ENCODE results near the gene COL2A1. TPM values are rescaled to one million over a fixed set of nuclear protein-coding genes. Genes with fewer than 3 reads are reported as not detected.

Gene COL2A1
- total and polyA plus RNA-seq, 8 donors = 0.06 to 91.3 (median 71.0) TPM; not detected in 1

DNA sequence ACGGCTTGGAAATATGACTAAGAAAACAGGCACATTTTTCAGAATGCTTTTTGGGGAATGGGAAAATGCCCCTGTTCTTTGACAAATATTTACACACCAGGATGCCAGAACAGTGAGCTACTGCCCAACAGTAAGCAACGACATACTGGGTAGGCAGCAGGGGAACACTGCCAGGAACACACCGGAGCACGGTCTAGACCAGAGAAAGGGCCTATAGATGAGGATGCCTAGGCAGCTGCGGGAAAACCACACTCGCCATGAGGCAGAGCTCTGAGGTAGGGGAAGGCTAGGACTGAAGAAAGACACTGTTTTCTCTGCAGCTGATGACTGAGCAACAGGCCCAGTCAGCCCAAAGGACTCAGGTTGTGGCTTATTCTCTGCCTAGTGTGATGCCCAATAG, 45.9 kb upstream of the COL2A1 start:
- Histone ChIP-seq H3K36me3 (peaks cover 3 to 55% of the 10 kb centered on the region in 2 donors), H3K4me3 (no peak overlapping the region), H3K9me3 (no peaks in the 10 kb centered on the region), H3K27me3 (no peaks in the 10 kb centered on the region), H3K4me1 (no peaks in the 10 kb centered on the region), H3K27ac (no peak overlapping the region)
- intact Hi-C loops (cut with DNase I) = no loop called here
- TF ChIP-seq, protein P1, sequence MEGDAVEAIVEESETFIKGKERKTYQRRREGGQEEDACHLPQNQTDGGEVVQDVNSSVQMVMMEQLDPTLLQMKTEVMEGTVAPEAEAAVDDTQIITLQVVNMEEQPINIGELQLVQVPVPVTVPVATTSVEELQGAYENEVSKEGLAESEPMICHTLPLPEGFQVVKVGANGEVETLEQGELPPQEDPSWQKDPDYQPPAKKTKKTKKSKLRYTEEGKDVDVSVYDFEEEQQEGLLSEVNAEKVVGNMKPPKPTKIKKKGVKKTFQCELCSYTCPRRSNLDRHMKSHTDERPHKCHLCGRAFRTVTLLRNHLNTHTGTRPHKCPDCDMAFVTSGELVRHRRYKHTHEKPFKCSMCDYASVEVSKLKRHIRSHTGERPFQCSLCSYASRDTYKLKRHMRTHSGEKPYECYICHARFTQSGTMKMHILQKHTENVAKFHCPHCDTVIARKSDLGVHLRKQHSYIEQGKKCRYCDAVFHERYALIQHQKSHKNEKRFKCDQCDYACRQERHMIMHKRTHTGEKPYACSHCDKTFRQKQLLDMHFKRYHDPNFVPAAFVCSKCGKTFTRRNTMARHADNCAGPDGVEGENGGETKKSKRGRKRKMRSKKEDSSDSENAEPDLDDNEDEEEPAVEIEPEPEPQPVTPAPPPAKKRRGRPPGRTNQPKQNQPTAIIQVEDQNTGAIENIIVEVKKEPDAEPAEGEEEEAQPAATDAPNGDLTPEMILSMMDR (IDR thresholded peaks at IDR 0.05) = no peak
- DNase-seq (no peak), ATAC-seq (no peak)

- ATAC-seq = no peak
- Histone ChIP-seq H3K27ac (no peak overlapping the region), H3K4me1 (no peaks in the 10 kb centered on the region), H3K36me3 (peaks cover 3 to 80% of the 10 kb centered on the region in 2 donors), H3K9me3 (no peaks in the 10 kb centered on the region), H3K27me3 (no peaks in the 10 kb centered on the region), H3K4me3 (no peak overlapping the region)
- TF ChIP-seq, protein P1 (IDR thresholded peaks at IDR 0.05) = no peak
- no peak for DNase-seq
- intact Hi-C loops (cut with DNase I) = no loop called here
These were observed 41.8 kb upstream of the COL2A1 start for GRCh38 chr12:48045965-48046518.

DNA sequence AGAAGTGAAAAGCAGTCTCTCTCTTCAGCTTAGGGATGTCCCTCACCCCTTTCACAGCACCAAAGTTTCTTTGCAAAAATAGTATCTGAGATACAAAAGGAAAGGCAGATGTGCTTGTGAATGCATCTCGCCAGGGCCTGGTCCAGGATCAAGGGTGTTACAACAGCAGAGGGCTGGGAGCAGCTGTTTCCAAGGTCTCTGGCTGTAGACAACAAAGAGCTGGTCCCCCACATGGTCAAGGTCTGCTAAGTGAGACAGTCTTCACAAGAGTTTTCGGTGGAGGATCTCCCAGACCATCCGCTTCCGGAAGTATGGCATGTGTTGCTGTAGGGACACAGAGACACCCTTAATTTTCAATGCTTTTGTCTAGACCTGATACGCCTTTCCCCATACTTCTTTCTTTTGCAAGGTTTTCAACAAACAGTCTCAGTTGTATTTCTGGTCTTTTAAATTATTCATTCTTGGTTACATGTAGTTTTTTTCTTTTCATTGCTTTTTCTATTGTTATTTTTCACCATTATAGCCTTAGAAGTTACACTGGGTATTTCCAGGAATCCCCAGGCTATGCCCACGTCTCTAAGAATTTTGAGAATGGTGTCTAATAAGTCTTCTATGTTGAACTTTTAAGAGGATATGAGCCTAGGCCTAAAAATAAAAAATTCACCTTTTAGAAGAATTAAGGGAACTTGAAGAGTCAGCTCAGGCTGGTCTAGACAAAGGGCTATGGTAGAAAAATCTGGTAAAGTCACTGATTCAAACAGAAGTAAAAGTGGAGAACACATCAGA, 41.0 kb upstream of the COL2A1 start:
- ATAC-seq = no peak

GRCh38 chr12:48044396-48044795, 40.1 kb upstream of the COL2A1 start:
- Histone ChIP-seq H3K27ac (no peak overlapping the region), H3K9me3 (no peaks in the 10 kb centered on the region), H3K36me3 (peaks cover 3 to 72% of the 10 kb centered on the region in 2 donors), H3K4me1 (no peaks in the 10 kb centered on the region), H3K4me3 (no peak overlapping the region), H3K27me3 (no peaks in the 10 kb centered on the region)
- DNase-seq (no peak), ATAC-seq (no peak)
- intact Hi-C loops (cut with DNase I) = no loop called here
- TF ChIP-seq, protein P1 (IDR thresholded peaks at IDR 0.05) = no peak

More for the DNA sequence above, 41.0 kb upstream of the COL2A1 start:
- Histone ChIP-seq H3K4me1 (no peaks in the 10 kb centered on the region), H3K9me3 (no peaks in the 10 kb centered on the region), H3K27me3 (no peaks in the 10 kb centered on the region), H3K27ac (no peak overlapping the region), H3K36me3 (peaks cover 3 to 80% of the 10 kb centered on the region in 2 donors), H3K4me3 (no peak overlapping the region)
- intact Hi-C loops (cut with DNase I) = no loop called here
- TF ChIP-seq, protein P1 (IDR thresholded peaks at IDR 0.05) = no peak
- DNase-seq = no peak

DNA sequence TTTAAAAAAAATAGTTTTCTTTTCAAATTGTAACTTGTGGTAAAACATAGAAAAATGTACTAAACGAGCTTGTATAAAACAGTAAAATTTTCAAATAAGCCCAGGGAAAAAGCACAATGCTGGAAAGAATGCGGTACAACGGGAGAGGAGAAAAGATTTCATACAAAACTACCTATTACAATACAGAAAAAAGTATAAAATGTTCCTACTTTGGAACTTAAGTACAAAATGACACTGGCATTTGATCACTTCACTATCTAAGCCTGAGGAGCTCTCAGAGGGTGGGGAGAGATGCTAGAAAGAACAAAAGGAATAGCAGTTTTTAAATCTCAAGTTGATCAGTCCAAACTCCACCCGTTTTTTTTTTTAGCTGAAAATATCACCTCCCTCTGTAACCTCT, 39.5 kb upstream of the COL2A1 start:
- H3K36me3 ChIP-seq = peaks cover 3 to 66% of the 10 kb centered on the region in 2 donors
- TF ChIP-seq, protein P1 (IDR thresholded peaks at IDR 0.05) = no peak
- intact Hi-C loops (cut with DNase I) = no loop called here

More for the DNA sequence above, 39.5 kb upstream of the COL2A1 start:
- Histone ChIP-seq H3K9me3 (no peaks in the 10 kb centered on the region), H3K27me3 (no peaks in the 10 kb centered on the region), H3K4me1 (no peaks in the 10 kb centered on the region), H3K27ac (no peak overlapping the region), H3K4me3 (no peak overlapping the region)
- no peak for ATAC-seq
- no peak for DNase-seq
